CD4-positive, alpha-beta T cell treated with Interferon gamma for 1 hour (primary cell): ENCODE results near the gene SYTL3.

Source experiments
- DNase-seq: peaks from one replicate; pipeline ENCODE4 v3.0.0-alpha.2; 2020

The SYTL3 gene

GRCh38 chr6:158703111-158703836 lies 53.4 kb downstream of the SYTL3 start:
- DNase-seq = no peak

DNA sequence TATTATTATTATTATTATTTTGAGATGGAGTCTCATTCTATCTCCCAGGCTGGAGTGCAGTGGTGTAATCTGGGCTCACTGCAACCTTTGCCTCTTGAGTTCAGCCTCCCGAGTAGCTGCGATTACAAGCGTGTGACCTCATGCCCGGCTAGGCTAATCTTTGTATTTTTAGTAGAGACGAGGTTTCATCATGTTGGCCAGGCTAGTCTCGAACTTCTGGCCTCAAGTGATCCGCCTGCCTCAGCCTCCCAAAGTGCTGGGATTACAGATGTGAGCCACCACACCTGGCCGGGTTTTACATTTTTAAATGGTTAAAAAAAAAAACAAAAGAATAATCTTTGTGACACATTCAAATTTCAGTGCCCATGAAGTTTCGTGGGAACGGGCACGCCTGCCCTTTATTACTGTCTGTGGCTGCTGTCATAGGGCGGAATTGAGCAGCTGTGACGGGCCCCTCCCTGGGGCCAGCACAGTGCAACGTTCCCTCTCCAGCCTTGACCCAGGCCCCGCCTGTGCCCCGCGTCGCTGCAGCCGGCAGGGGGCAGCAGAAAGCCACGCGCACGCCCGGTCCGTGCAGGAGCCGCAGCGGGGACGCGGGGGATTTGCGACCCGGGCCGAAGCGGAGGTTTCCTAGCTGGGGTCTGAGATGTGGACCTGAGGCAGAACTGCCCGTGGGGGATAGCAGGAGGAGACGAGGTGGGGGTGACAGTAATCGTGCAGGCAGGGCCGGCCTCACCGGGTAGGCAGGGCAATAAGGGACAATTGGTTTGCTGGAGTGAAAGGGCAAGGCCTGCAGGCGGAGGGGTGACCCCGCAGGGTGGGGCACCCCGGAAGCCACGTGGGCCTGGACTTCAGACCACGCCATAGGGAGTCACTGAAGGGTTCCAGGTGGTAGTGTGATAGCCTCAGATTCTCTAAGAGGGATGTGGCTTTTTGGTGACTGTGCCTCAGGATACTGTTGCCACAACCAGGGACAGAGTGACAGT lies 54.3 kb downstream of the SYTL3 start:
- DNase-seq = peak; percentile 81

DNA sequence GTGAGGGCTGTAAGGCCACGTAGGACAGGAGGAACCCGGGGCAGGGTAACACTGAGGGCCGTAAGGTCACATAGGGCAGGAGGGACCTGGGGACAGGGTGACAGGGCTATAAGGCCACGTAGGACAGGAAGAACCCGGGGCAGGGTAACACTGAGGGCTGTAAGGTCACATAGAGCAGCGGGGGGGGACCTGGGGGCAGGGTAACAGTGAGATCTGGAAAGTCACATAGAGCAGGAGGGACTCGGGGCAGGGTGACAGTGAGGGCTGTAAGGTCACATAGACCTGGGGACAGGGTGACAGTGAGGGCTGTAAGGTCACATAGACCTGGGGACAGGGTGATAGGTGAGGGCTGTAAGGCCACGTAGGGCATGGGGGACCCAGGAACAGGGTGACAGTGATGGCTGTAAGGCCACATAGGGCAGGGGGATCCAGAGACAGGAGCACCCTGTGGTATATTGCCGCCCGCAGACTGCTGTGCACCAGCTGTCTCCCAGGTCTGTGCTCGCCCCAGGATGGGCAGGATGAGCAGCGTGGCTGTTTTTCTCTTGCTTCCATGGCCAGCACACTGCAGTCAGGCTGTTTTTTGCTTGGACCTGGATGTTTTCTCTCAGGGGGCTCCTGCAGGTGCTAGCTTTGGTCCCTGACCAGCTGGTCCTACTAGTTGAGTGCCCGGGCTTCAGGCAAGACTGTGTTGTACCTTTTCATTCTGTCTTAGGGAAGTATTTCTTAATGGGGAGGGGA lies 55.7 kb downstream of the SYTL3 start:
- DNase-seq = no peak

- no peak for DNase-seq
These were observed 56.6 kb downstream of the SYTL3 start for GRCh38 chr6:158706369-158706982.

GRCh38 chr6:158707120-158707820 lies 57.4 kb downstream of the SYTL3 start:
- no peak for DNase-seq

- DNase-seq = no peak
These were observed 58.0 kb downstream of the SYTL3 start for GRCh38 chr6:158707821-158708195.

GRCh38 chr6:158708239-158708638 lies 58.4 kb downstream of the SYTL3 start:
- DNase-seq = no peak

DNA sequence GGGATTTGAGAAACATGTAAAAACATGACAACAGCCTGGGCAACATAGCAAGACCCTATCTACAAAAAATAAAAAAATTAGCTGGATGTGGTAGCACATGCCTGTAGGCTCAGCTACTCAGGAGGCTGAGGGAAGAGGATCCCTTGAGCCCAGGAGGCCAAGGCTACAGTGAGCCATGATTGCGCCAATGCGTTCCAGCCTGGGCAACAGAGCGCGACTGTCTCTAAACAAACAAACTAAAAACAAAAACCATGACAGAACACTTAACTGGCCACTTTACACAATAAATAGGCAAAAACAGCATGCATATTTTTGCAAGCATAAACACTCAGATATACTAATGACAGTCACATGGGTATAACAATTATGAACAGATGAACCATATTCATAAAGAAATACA lies 60.0 kb downstream of the SYTL3 start:
- DNase-seq = no peak

- no peak for DNase-seq
These were observed 61.4 kb downstream of the SYTL3 start for GRCh38 chr6:158711264-158711663.

DNA sequence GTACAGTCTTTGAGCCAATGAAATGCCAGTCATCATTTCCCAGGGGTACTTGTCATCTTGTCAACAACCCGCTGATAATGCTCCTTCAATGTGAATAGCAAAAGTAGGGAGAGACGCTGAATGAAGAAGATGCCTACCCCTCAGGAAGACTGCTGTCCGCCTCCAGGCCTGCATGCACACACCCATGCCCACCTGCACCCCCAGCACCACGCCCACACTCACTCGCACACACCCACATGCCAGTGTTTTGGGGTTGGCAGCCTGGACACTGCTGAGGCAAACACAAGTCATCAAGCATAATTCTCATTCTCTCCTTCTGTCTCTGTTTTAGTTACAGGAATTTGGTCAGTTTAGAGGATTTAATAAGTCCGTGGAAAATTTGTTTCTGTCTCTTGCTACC lies 63.6 kb downstream of the SYTL3 start:
- DNase-seq = no peak

GRCh38 chr6:158714706-158715105 lies 64.9 kb downstream of the SYTL3 start:
- DNase-seq = no peak

GRCh38 chr6:158715330-158716311 lies 65.8 kb downstream of the SYTL3 start:
- DNase-seq = peak; percentile 40

DNA sequence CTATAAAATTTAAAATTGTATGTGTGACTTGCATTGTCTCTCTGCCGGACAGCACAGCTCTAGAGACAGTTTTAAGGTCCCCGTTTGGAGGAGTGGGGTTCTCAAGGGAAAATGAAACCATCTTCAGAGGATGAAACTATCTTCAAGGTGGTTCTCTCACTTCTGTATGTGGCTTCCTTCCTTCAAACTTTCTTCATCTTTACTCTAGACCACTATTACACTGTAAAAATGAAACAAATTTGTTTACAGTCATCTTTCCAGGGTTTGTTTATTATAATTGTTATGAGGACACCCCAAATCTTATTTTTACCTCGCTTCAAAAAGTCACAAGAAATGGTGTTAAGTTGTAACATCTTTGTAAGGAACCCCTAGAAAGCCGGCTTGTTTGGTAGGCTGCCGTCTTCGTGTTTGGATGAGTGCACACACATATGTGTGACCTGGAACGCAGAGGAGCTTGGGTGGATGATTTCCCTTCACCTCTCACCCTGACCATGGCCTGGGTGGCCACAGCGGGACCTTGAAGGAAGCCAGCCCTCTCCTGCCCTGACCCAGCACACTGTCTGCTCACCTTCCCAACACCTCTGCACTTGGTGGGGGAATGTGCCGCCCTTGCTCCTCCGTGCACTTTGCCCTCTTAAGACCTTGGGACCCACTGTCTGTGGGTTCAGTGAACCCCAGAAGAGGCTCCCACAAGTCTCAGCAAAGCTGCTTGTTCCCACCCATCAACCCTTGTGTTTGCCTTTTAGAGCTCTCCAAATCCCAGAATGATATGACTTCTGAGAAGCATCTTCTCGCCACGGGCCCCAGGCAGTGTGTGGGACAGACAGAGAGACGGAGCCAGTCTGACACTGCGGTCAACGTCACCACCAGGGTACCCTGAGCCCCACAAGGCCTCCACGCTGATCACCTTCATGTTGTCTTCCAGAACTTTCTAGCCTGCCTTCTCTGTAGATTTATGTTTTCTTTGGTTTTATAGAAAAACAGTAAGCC lies 67.8 kb downstream of the SYTL3 start:
- DNase-seq = peak; percentile 34

DNA sequence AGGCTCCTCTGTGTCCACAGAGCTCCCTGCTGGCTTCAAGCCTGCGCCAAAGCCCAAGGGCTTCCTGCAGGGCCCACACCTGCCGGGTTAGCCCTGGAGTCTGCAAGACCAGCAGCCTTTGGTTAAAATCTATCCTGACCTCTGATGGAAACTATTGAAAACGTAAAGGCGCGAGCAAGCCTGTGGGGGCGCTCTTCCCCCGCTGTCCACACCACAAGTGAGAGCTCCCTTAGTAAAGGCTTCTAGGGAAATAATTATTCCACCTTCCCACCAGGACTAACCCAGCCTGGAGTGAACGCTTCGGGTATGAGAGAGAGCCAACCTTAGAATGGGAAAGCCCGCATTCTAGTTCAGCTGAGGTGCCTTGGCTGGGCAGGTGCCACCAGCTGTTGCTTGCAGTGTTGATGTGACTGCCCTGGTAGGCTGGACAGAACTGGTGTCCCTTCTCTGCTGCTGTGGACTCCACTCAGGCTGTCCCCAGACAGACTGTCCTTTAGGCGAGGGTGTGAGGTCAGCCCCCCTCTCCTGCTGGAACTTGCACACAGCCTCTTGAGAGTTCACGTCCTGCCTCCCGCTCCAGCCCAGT lies 68.7 kb downstream of the SYTL3 start:
- no peak for DNase-seq

DNA sequence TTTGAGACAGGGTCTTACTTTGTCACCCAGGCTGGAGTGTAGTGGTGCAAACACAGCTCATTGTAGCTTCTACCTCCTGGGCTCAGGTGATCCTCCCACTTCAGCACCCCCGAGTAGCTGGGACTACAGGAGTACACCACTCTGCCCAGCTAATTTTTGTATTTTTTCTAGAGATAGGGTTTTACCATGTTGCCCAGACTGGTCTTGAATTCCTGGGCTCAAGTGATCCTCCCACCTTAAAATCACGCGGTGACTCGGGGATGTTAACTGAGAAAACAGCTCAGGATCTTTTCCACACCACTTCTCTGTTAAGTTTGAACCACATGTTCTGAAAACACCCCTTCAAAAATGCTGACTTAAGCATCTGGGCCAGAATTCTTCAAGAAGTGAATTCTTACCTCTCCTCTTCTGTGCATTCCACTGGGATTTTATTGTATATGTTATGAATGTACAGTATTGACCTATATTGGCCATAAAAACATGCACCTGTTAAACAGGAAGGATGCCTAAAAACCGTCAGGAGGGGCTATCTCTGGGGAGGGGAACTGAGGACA lies 72.4 kb downstream of the SYTL3 start:
- no peak for DNase-seq

- no peak for DNase-seq
These were observed 75.8 kb downstream of the SYTL3 start for GRCh38 chr6:158725704-158726103.

- no peak for DNase-seq
These were observed 80.2 kb downstream of the SYTL3 start for GRCh38 chr6:158729906-158730540.

DNA sequence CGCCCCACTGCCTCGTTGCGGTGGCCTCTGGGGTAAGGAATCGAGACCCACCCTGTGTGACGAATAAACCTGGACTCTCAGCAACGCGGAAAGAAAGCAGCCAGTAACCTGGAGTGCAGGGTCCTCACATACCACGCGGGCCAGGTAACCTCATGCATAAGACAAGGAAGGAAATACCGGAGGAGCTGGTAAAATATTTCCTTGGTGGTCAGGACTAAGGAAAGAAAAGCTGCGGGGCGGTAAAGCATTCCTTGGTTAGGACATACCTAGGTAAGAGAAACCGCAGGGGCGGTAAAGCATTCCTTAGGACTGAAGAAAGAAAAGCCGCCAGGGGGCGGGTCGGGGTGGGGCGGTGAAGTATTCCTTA lies 80.7 kb downstream of the SYTL3 start:
- DNase-seq = no peak

GRCh38 chr6:158735009-158735408 lies 85.2 kb downstream of the SYTL3 start:
- DNase-seq = no peak
